Calu3 (cell line): ENCODE measurements around the gene TBX19. TPM values are rescaled to one million over a fixed set of nuclear protein-coding genes. Genes with fewer than 3 reads are reported as not detected.

Source experiments
- BruUV-seq: library from RNA; stranded (reverse); fragments of 400-500 nt; replicated peaks from 2 replicates; lab custom pipeline; 2021; lab: Mats Ljungman, UMichigan
- CTCF ChIA-PET: fragments of 300-600 bp; sonication (Branson Sonifier 250); formaldehyde crosslinking; loops from one replicate; lab custom pipeline; 2022; ENCODE audit warnings: antibody characterized with exemption; lab: Charles Lee
- DNase-seq: peaks from one replicate; pipeline ENCODE4 v3.0.0; 2022
- H3K27ac Mint-ChIP-seq: one replicate; pipeline ENCODE4 v1.8.0; 2022; ENCODE audit warnings: mixed read lengths; ENCODE audit not compliant: unreplicated experiment
- H3K27me3 Mint-ChIP-seq: one replicate; pipeline ENCODE4 v1.8.0; 2022; ENCODE audit warnings: mixed read lengths; ENCODE audit not compliant: unreplicated experiment
- H3K36me3 Mint-ChIP-seq: one replicate; pipeline ENCODE4 v1.8.0; 2022; ENCODE audit warnings: mild to moderate bottlenecking, moderate library complexity, mixed read lengths; ENCODE audit not compliant: insufficient read depth, unreplicated experiment
- H3K4me1 Mint-ChIP-seq: one replicate; pipeline ENCODE4 v1.8.0; 2022; ENCODE audit warnings: mild to moderate bottlenecking, low read depth, mixed read lengths; ENCODE audit not compliant: unreplicated experiment
- H3K4me3 Mint-ChIP-seq: one replicate; pipeline ENCODE4 v1.8.0; 2022; ENCODE audit warnings: mild to moderate bottlenecking, low read depth, moderate library complexity, mixed read lengths; ENCODE audit not compliant: unreplicated experiment
- H3K9me3 Mint-ChIP-seq: one replicate; pipeline ENCODE4 v1.8.0; 2022; ENCODE audit warnings: low read depth, mixed read lengths; ENCODE audit not compliant: unreplicated experiment
- CTCF ChIP-seq: fragments of 200-600 bp; IDR thresholded peaks from one replicate; pipeline ENCODE4 v1.8.0; 2022; ENCODE audit warnings: antibody characterized with exemption; ENCODE audit not compliant: unreplicated experiment
- intact Hi-C: fragments of 100-400 bp; cut with micrococcal nuclease; formaldehyde crosslinking; loops from one replicate; pipeline ENCODE4 v1.10.0; 2022; ENCODE audit not compliant: unreplicated experiment
- total RNA-seq: library from RNA; stranded (reverse); gene quantifications from 2 replicates; pipeline ENCODE4 v1.2.3, GENCODE V29; 2022

Gene TBX19
- total RNA-seq, 1 experiment from 2014 or later, result 3.5 TPM

- no peak for DNase-seq
- CTCF ChIA-PET, result interaction anchor here (0.8 kb wide), 1 partner anchor 450 kb away, joined by 4 read pairs; no protein-coding TSS in a partner anchor
- H3K27ac Mint-ChIP-seq, result no peak overlapping the region
- intact Hi-C loops, result no loop called here
- H3K4me3 Mint-ChIP-seq, result no peak overlapping the region
- TF ChIP-seq CTCF, result no peak
- no peaks in the 10 kb centered on the region for H3K4me1 Mint-ChIP-seq
- H3K9me3 Mint-ChIP-seq, result no peaks in the 10 kb centered on the region
- H3K27me3 Mint-ChIP-seq, result no peaks in the 10 kb centered on the region
- no peaks in the 10 kb centered on the region for H3K36me3 Mint-ChIP-seq
- BruUV-seq, result no TSS peak
These were observed 12.7 kb downstream of the TBX19 start for GRCh38 chr1:168293356-168293755.

DNA sequence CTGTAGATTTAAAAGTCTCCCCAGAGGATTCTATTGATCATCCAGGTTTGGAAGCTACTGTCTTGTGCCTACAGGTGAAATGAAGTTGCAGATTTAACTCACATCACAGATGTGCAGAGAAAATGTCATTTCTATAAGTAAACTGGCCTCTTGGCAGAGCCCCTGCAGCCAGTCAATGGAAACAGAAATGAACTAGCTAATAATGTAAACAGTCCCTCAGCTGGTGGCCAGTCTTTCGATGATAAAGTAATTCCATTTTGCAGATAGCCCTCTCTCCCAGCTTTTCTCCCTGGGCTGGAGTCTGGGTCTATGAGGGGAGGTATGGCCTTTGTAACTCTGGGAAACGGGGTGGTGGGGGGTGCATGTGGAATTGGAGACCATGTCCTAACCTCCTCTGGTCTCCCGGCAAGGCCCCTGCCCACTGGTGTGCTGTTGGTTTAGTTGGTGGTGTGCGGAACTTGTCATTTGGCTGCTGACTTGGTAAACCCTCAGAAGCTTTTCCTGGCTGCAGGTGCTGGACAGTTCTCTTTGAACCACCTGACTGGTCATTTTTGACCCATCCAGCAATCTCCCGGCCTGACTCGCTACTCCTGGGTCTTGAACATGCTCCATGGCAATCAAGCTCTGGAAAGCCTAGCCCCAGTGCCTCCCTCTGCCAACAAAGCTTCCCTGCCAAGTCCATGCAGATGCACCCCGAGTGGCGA is 14.9 kb downstream of the TBX19 start:
- no peak overlapping the region for H3K27ac Mint-ChIP-seq
- DNase-seq, result no peak
- no TSS peak for BruUV-seq
- no peak for TF ChIP-seq CTCF
- peaks cover under 1% of the 10 kb centered on the region for H3K9me3 Mint-ChIP-seq
- no peak overlapping the region for H3K4me3 Mint-ChIP-seq
- peaks cover 4% of the 10 kb centered on the region for H3K4me1 Mint-ChIP-seq
- H3K27me3 Mint-ChIP-seq, result no peaks in the 10 kb centered on the region
- H3K36me3 Mint-ChIP-seq, result no peaks in the 10 kb centered on the region
- intact Hi-C loops, result no loop called here
- CTCF ChIA-PET, result no interaction called here

- CTCF ChIA-PET, result no interaction called here
- no peaks in the 10 kb centered on the region for H3K27me3 Mint-ChIP-seq
- no TSS peak for BruUV-seq
- no peak overlapping the region for H3K4me3 Mint-ChIP-seq
- no peak for DNase-seq
- intact Hi-C loops, result no loop called here
- no peak for TF ChIP-seq CTCF
- H3K9me3 Mint-ChIP-seq, result peaks cover 3% of the 10 kb centered on the region
- peaks cover 20% of the 10 kb centered on the region for H3K4me1 Mint-ChIP-seq
- H3K27ac Mint-ChIP-seq, result no peak overlapping the region
- H3K36me3 Mint-ChIP-seq, result peaks cover 8% of the 10 kb centered on the region
These were observed 16.5 kb downstream of the TBX19 start for GRCh38 chr1:168297019-168297730.

- BruUV-seq, result no TSS peak
- H3K4me1 Mint-ChIP-seq, result peaks cover 33% of the 10 kb centered on the region
- intact Hi-C loops, result no loop called here
- DNase-seq, result no peak
- peaks cover 3% of the 10 kb centered on the region for H3K9me3 Mint-ChIP-seq
- H3K4me3 Mint-ChIP-seq, result no peak overlapping the region
- CTCF ChIA-PET, result no interaction called here
- peaks cover 8% of the 10 kb centered on the region for H3K36me3 Mint-ChIP-seq
- H3K27me3 Mint-ChIP-seq, result no peaks in the 10 kb centered on the region
- no peak for TF ChIP-seq CTCF
- no peak overlapping the region for H3K27ac Mint-ChIP-seq
These were observed 17.8 kb downstream of the TBX19 start for GRCh38 chr1:168298446-168298845.
